K562 (cell line): ENCODE results near the gene C19orf12. TPM values are rescaled to one million over a fixed set of nuclear protein-coding genes. Genes with fewer than 3 reads are reported as not detected.

ENCODE experiments used
- FOXK2 ChIP-seq, 2 experiments: fragments of 450-650 bp; IDR thresholded peaks in 1 of 2; conservative IDR thresholded peaks in 1 of 2; 2 replicates each; pipeline ENCODE4 v1.6.1; 2016; ENCODE audit warnings: low read depth in 2 of 2, mild to moderate bottlenecking in 1 of 2
- FOXM1 ChIP-seq, 2 experiments: fragments of 450-650 bp in 1 of 2; sonication (generic) in 1 of 2; formaldehyde crosslinking in 1 of 2; IDR thresholded peaks; 2 replicates each; pipeline versions ENCODE4 v1.6.1 to v1.9.0; 2017 to 2022; ENCODE audit warnings: low read depth in 2 of 2, mild to moderate bottlenecking in 2 of 2, missing genetic modification reagents in 1 of 2, moderate library complexity in 1 of 2
- KLF10 ChIP-seq: fragments of 250-450 bp; sonication (Bioruptor Pico); IDR thresholded peaks from 2 replicates; pipeline ENCODE4 v1.6.1; 2021; ENCODE audit warnings: matching md5 sums
- MTF1 ChIP-seq: fragments of 250-450 bp; sonication (Bioruptor Pico); IDR thresholded peaks from 2 replicates; pipeline ENCODE4 v1.9.0; 2021; ENCODE audit warnings: moderate library complexity, mild to moderate bottlenecking, inconsistent platforms, borderline replicate concordance
- SNIP1 ChIP-seq: fragments of 450-650 bp; IDR thresholded peaks from 2 replicates; pipeline ENCODE4 v1.7.1; 2017; ENCODE audit warnings: low read depth, mild to moderate bottlenecking
- SPI1 ChIP-seq: IDR thresholded peaks from 2 replicates; pipeline ENCODE4 v1.6.1; 2011; ENCODE audit warnings: low read depth, low read length, control low read depth, borderline replicate concordance
- TBL1XR1 ChIP-seq, 2 experiments: IDR thresholded peaks; 2 replicates each; pipeline ENCODE4 v1.6.1; 2012; ENCODE audit warnings: improper control_type of control experiment in 2 of 2, low read length in 2 of 2, mild to moderate bottlenecking in 1 of 2
- ZNF583 ChIP-seq: fragments of 250-450 bp; sonication (Bioruptor Pico); IDR thresholded peaks from 2 replicates; pipeline ENCODE4 v1.4.0; 2020
- polyA plus RNA-seq, 8 experiments: library from polyadenylated mRNA; depleted of rRNA in 4 of 8; stranded (reverse) in 5 of 8; unstranded in 3 of 8; fragments of >200 nt; fragmentation: Nextera tagmentation in 2 of 8; fragmentation: Illumina TruSeq in 1 of 8; extraction: Ambion mirVana in 2 of 8; extraction: Trizol in 1 of 8; gene quantifications; 2 replicates each; pipeline versions ENCODE4 v1.2.1 to v1.2.3, GENCODE V29; 2011 to 2014; ENCODE audit warnings: inconsistent platforms in 1 of 8, missing spikeins in 1 of 8
- total RNA-seq, 7 experiments: library from RNA; depleted of rRNA in 6 of 7; stranded (reverse); fragments of >200 nt in 6 of 7; fragmentation: Illumina TruSeq in 2 of 7; extraction: Trizol in 2 of 7; gene quantifications; 2 replicates each; pipeline versions ENCODE4 v1.2.1 to v1.2.3, GENCODE V29; 2011 to 2021; ENCODE audit warnings: low replicate concordance in 1 of 7
- TF ChIP-seq, protein P1 (sequence below), 2 experiments: fragments of 450-650 bp; IDR thresholded peaks; 2 replicates each; pipeline ENCODE4 v1.6.1; 2018; ENCODE audit warnings: mild to moderate bottlenecking in 2 of 2, low read depth in 1 of 2; ENCODE audit not compliant: partially characterized antibody in 2 of 2
- TF ChIP-seq, protein P2 (sequence below): fragments of 450-650 bp; formaldehyde crosslinking; IDR thresholded peaks from 2 replicates; pipeline ENCODE4 v1.4.0; 2022; ENCODE audit warnings: missing genetic modification characterization
- TF ChIP-seq, protein P3 (sequence below): fragments of 250-450 bp; sonication (Bioruptor Pico); IDR thresholded peaks from 2 replicates; pipeline ENCODE4 v1.8.0; 2022; ENCODE audit warnings: moderate library complexity, mild to moderate bottlenecking, inconsistent platforms
- TF ChIP-seq, protein P4 (sequence below): fragments of 250-450 bp; sonication (Bioruptor Pico); IDR thresholded peaks from 2 replicates; pipeline ENCODE4 v1.8.0; 2022; ENCODE audit warnings: inconsistent platforms
- TF ChIP-seq, protein P5 (sequence below): fragments of 250-450 bp; sonication (Bioruptor Pico); IDR thresholded peaks from 2 replicates; pipeline ENCODE4 v1.4.0; 2020

The C19orf12 gene
- total and polyA plus RNA-seq, 9 of the 15 experiments (the other 6 are each of a cell fraction or from before 2014, with no cell fraction given): 1.9 to 14.5 (median 10.2) TPM

DNA sequence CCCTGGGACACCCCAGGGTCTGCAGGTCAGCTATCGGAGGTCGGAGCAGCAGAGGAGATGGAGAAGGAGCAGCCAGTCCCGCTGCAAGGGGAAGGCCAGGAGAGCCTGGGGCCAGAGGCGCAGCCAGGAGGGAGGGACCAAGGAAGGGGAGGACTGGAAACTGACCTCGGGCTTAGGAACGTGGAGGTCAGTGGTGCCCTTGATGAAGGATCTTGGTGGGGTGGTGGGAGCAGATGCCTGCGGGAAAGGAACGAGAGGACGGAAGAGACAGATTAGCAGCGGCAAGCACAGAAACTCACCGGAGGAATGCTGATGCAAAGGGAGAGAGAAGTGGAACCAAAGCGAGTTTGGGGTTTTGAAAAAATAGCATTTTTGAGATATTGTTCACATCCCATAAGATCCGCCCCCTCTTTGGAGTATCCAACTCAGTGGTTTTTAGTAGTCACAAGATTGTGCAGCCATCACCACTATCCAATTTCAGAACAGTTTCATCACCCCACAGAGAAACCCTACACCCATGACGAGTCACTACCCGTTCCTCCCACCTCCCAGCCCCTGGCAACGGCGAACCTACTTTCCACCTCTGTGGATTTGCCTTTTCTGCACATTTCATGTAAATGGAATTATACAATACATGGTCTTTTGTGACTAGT is 27.7 kb downstream of the C19orf12 start (continued):
- TF ChIP-seq, protein P1, sequence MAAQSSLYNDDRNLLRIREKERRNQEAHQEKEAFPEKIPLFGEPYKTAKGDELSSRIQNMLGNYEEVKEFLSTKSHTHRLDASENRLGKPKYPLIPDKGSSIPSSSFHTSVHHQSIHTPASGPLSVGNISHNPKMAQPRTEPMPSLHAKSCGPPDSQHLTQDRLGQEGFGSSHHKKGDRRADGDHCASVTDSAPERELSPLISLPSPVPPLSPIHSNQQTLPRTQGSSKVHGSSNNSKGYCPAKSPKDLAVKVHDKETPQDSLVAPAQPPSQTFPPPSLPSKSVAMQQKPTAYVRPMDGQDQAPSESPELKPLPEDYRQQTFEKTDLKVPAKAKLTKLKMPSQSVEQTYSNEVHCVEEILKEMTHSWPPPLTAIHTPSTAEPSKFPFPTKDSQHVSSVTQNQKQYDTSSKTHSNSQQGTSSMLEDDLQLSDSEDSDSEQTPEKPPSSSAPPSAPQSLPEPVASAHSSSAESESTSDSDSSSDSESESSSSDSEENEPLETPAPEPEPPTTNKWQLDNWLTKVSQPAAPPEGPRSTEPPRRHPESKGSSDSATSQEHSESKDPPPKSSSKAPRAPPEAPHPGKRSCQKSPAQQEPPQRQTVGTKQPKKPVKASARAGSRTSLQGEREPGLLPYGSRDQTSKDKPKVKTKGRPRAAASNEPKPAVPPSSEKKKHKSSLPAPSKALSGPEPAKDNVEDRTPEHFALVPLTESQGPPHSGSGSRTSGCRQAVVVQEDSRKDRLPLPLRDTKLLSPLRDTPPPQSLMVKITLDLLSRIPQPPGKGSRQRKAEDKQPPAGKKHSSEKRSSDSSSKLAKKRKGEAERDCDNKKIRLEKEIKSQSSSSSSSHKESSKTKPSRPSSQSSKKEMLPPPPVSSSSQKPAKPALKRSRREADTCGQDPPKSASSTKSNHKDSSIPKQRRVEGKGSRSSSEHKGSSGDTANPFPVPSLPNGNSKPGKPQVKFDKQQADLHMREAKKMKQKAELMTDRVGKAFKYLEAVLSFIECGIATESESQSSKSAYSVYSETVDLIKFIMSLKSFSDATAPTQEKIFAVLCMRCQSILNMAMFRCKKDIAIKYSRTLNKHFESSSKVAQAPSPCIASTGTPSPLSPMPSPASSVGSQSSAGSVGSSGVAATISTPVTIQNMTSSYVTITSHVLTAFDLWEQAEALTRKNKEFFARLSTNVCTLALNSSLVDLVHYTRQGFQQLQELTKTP (IDR thresholded peaks at IDR 0.05; ENCODE audit: low read depth in 1 of 2, partially characterized antibody in 2 of 2): peak in 1 of 2 experiments; percentile 90
- TF ChIP-seq SNIP1 (no peak), SPI1 (no peak), FOXK2 (conservative IDR thresholded peaks at IDR 0.05 in 1 of 2, IDR thresholded peaks at IDR 0.05 in 1 of 2; ENCODE audit: low read depth in 2 of 2) (no peak), TBL1XR1 (IDR thresholded peaks at IDR 0.05; ENCODE audit: low read length in 2 of 2) (0 out of 4 replicates have a peak, but pooled peaks of 1 of the 2 experiments have one; percentile 33), ZNF583 (CRISPR knock-in tag) (no peak; the same call in 1 of the 2 replicates), FOXM1 (IDR thresholded peaks at IDR 0.05; ENCODE audit: low read depth) (no peak), FOXM1 (CRISPR knock-in tag; IDR thresholded peaks at IDR 0.05; ENCODE audit: low read depth) (no peak), MTF1 (CRISPR knock-in tag) (no peak), KLF10 (CRISPR knock-in tag) (no peak)
- TF ChIP-seq, protein P2, sequence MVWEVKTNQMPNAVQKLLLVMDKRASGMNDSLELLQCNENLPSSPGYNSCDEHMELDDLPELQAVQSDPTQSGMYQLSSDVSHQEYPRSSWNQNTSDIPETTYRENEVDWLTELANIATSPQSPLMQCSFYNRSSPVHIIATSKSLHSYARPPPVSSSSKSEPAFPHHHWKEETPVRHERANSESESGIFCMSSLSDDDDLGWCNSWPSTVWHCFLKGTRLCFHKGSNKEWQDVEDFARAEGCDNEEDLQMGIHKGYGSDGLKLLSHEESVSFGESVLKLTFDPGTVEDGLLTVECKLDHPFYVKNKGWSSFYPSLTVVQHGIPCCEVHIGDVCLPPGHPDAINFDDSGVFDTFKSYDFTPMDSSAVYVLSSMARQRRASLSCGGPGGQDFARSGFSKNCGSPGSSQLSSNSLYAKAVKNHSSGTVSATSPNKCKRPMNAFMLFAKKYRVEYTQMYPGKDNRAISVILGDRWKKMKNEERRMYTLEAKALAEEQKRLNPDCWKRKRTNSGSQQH (CRISPR knock-in tag): peak; percentile 33; the same call in 1 of the 2 replicates
- TF ChIP-seq, protein P3, sequence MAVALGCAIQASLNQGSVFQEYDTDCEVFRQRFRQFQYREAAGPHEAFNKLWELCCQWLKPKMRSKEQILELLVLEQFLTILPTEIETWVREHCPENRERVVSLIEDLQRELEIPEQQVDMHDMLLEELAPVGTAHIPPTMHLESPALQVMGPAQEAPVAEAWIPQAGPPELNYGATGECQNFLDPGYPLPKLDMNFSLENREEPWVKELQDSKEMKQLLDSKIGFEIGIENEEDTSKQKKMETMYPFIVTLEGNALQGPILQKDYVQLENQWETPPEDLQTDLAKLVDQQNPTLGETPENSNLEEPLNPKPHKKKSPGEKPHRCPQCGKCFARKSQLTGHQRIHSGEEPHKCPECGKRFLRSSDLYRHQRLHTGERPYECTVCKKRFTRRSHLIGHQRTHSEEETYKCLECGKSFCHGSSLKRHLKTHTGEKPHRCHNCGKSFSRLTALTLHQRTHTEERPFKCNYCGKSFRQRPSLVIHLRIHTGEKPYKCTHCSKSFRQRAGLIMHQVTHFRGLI (CRISPR knock-in tag): no peak
- TF ChIP-seq, protein P4, sequence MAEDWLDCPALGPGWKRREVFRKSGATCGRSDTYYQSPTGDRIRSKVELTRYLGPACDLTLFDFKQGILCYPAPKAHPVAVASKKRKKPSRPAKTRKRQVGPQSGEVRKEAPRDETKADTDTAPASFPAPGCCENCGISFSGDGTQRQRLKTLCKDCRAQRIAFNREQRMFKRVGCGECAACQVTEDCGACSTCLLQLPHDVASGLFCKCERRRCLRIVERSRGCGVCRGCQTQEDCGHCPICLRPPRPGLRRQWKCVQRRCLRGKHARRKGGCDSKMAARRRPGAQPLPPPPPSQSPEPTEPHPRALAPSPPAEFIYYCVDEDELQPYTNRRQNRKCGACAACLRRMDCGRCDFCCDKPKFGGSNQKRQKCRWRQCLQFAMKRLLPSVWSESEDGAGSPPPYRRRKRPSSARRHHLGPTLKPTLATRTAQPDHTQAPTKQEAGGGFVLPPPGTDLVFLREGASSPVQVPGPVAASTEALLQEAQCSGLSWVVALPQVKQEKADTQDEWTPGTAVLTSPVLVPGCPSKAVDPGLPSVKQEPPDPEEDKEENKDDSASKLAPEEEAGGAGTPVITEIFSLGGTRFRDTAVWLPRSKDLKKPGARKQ: no peak
- TF ChIP-seq, protein P5, sequence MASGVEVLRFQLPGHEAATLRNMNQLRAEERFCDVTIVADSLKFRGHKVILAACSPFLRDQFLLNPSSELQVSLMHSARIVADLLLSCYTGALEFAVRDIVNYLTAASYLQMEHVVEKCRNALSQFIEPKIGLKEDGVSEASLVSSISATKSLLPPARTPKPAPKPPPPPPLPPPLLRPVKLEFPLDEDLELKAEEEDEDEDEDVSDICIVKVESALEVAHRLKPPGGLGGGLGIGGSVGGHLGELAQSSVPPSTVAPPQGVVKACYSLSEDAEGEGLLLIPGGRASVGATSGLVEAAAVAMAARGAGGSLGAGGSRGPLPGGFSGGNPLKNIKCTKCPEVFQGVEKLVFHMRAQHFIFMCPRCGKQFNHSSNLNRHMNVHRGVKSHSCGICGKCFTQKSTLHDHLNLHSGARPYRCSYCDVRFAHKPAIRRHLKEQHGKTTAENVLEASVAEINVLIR: peak; percentile 42; the same call in 1 of the 2 replicates
